A204.1 (cell line): Measurements from ENCODE around the gene VPS41.

ENCODE experiments used
- FAIRE-seq: peaks from 2 replicates; lab custom pipeline; 2012; peaks lifted over from hg19 to GRCh38; lab: Jason Lieb, UNC

The VPS41 gene

GRCh38 chr7:38801786-38802185 lies 107.2 kb downstream of the VPS41 start:
- no peak for FAIRE-seq

GRCh38 chr7:38798552-38799267 lies 110.3 kb downstream of the VPS41 start:
- FAIRE-seq: no peak

GRCh38 chr7:38796626-38797501 lies 112.1 kb downstream of the VPS41 start:
- peak; percentile 97 for FAIRE-seq

GRCh38 chr7:38795593-38795992 lies 113.4 kb downstream of the VPS41 start:
- no peak for FAIRE-seq

GRCh38 chr7:38781991-38782390 lies 127.0 kb downstream of the VPS41 start:
- no peak for FAIRE-seq

GRCh38 chr7:38777609-38778008 lies 131.4 kb downstream of the VPS41 start:
- no peak for FAIRE-seq

- no peak for FAIRE-seq
Measured at GRCh38 chr7:38775506-38776175, 133.3 kb downstream of the VPS41 start.

GRCh38 chr7:38773430-38773829 lies 135.6 kb downstream of the VPS41 start:
- FAIRE-seq: no peak

- no peak for FAIRE-seq
Measured at GRCh38 chr7:38760226-38760625, 148.8 kb downstream of the VPS41 start.

- no peak for FAIRE-seq
Measured at GRCh38 chr7:38759028-38759427, 150.0 kb downstream of the VPS41 start.

- no peak for FAIRE-seq
Measured at GRCh38 chr7:38757931-38758330, 151.1 kb downstream of the VPS41 start.

GRCh38 chr7:38756521-38756920 lies 152.5 kb downstream of the VPS41 start:
- FAIRE-seq: no peak

- no peak for FAIRE-seq
Measured at GRCh38 chr7:38753347-38753746, 155.6 kb downstream of the VPS41 start.

GRCh38 chr7:38751416-38751815 lies 157.6 kb downstream of the VPS41 start:
- FAIRE-seq: no peak

- FAIRE-seq: peak; percentile 3
Measured at GRCh38 chr7:38748056-38748610, 160.9 kb downstream of the VPS41 start.

GRCh38 chr7:38746438-38746837 lies 162.6 kb downstream of the VPS41 start:
- FAIRE-seq: no peak

- no peak for FAIRE-seq
Measured at GRCh38 chr7:38744746-38745145, 164.2 kb downstream of the VPS41 start.

GRCh38 chr7:38743899-38744298 lies 165.1 kb downstream of the VPS41 start:
- no peak for FAIRE-seq

GRCh38 chr7:38740041-38740440 lies 168.9 kb downstream of the VPS41 start:
- FAIRE-seq: no peak

- FAIRE-seq: no peak
Measured at GRCh38 chr7:38736138-38736537, 172.9 kb downstream of the VPS41 start.

GRCh38 chr7:38731215-38731614 lies 177.8 kb downstream of the VPS41 start:
- FAIRE-seq: no peak

- no peak for FAIRE-seq
Measured at GRCh38 chr7:38728145-38728544, 180.8 kb downstream of the VPS41 start.
